Calu3 (cell line): Measurements from ENCODE around the gene ERC2. TPM values are rescaled to one million over a fixed set of nuclear protein-coding genes. Genes with fewer than 3 reads are reported as not detected.

Experiments used
- BruUV-seq: library from RNA; stranded (reverse); fragments of 400-500 nt; replicated peaks from 2 replicates; lab custom pipeline; 2021; lab: Mats Ljungman, UMichigan
- CTCF ChIA-PET: fragments of 300-600 bp; sonication (Branson Sonifier 250); formaldehyde crosslinking; loops from one replicate; lab custom pipeline; 2022; ENCODE audit warnings: antibody characterized with exemption; lab: Charles Lee
- DNase-seq: peaks from one replicate; pipeline ENCODE4 v3.0.0; 2022
- H3K27ac Mint-ChIP-seq: one replicate; pipeline ENCODE4 v1.8.0; 2022; ENCODE audit warnings: mixed read lengths; ENCODE audit not compliant: unreplicated experiment
- H3K27me3 Mint-ChIP-seq: one replicate; pipeline ENCODE4 v1.8.0; 2022; ENCODE audit warnings: mixed read lengths; ENCODE audit not compliant: unreplicated experiment
- H3K36me3 Mint-ChIP-seq: one replicate; pipeline ENCODE4 v1.8.0; 2022; ENCODE audit warnings: mild to moderate bottlenecking, moderate library complexity, mixed read lengths; ENCODE audit not compliant: insufficient read depth, unreplicated experiment
- H3K4me1 Mint-ChIP-seq: one replicate; pipeline ENCODE4 v1.8.0; 2022; ENCODE audit warnings: mild to moderate bottlenecking, low read depth, mixed read lengths; ENCODE audit not compliant: unreplicated experiment
- H3K4me3 Mint-ChIP-seq: one replicate; pipeline ENCODE4 v1.8.0; 2022; ENCODE audit warnings: mild to moderate bottlenecking, low read depth, moderate library complexity, mixed read lengths; ENCODE audit not compliant: unreplicated experiment
- H3K9me3 Mint-ChIP-seq: one replicate; pipeline ENCODE4 v1.8.0; 2022; ENCODE audit warnings: low read depth, mixed read lengths; ENCODE audit not compliant: unreplicated experiment
- CTCF ChIP-seq: fragments of 200-600 bp; IDR thresholded peaks from one replicate; pipeline ENCODE4 v1.8.0; 2022; ENCODE audit warnings: antibody characterized with exemption; ENCODE audit not compliant: unreplicated experiment
- intact Hi-C: fragments of 100-400 bp; cut with micrococcal nuclease; formaldehyde crosslinking; loops from one replicate; pipeline ENCODE4 v1.10.0; 2022; ENCODE audit not compliant: unreplicated experiment
- total RNA-seq: library from RNA; stranded (reverse); gene quantifications from 2 replicates; pipeline ENCODE4 v1.2.3, GENCODE V29; 2022

Gene ERC2
- total RNA-seq, 1 experiment from 2014 or later: 0.73 TPM

- no peak for DNase-seq
Observed at GRCh38 chr3:55611121-55611520, 857.1 kb downstream of the ERC2 start.

GRCh38 chr3:55609230-55609827 is 858.9 kb downstream of the ERC2 start:
- CTCF ChIA-PET: no interaction called here
- no peak overlapping the region for H3K4me3 Mint-ChIP-seq
- no TSS peak for BruUV-seq
- no peaks in the 10 kb centered on the region for H3K4me1 Mint-ChIP-seq
- H3K36me3 Mint-ChIP-seq: no peaks in the 10 kb centered on the region
- H3K9me3 Mint-ChIP-seq: no peaks in the 10 kb centered on the region
- no peak for TF ChIP-seq CTCF
- no peak for DNase-seq
- no peaks in the 10 kb centered on the region for H3K27me3 Mint-ChIP-seq
- no peak overlapping the region for H3K27ac Mint-ChIP-seq
- intact Hi-C loops: no loop called here

More at GRCh38 chr3:55611121-55611520, 857.1 kb downstream of the ERC2 start:
- intact Hi-C loops: no loop called here
- H3K4me3 Mint-ChIP-seq: no peak overlapping the region
- H3K36me3 Mint-ChIP-seq: no peaks in the 10 kb centered on the region
- no peak overlapping the region for H3K27ac Mint-ChIP-seq
- no peaks in the 10 kb centered on the region for H3K27me3 Mint-ChIP-seq
- CTCF ChIA-PET: no interaction called here
- no peaks in the 10 kb centered on the region for H3K9me3 Mint-ChIP-seq
- BruUV-seq: no TSS peak
- H3K4me1 Mint-ChIP-seq: no peaks in the 10 kb centered on the region
- TF ChIP-seq CTCF: no peak

DNA sequence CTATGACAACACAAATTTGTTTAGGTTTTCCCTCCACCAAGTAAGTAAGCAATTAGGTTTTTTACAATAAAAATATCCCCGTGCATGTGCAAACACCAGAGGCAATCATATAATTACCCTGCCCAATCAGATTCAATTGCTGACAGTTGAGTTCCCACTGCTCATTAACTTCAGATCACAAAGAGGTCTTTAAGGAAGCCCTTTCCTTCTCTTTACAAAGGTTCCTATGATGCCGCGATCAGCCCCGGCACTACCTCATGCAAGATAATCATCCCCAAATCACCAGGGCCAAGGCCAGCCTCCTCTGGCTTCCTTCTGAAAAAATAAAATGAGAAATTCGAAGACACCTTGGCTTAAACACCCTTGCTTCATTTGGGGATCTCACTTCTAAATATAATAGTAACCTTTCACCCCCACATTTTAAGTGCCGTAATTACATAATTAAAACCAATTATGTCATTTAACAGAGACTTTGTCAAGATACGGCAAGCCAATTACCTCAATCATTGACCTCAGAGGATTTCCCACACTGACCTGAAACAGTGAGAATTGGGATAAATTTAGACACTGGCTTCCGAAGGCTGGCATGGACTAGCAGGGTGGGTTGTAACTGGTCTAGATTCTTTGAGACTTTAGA is 859.8 kb downstream of the ERC2 start:
- Mint-ChIP-seq H3K27me3 (no peaks in the 10 kb centered on the region), H3K4me1 (no peaks in the 10 kb centered on the region), H3K36me3 (no peaks in the 10 kb centered on the region), H3K4me3 (no peak overlapping the region), H3K9me3 (no peaks in the 10 kb centered on the region), H3K27ac (no peak overlapping the region)
- intact Hi-C loops: no loop called here
- TF ChIP-seq CTCF: no peak
- no peak for DNase-seq
- no TSS peak for BruUV-seq
- CTCF ChIA-PET: no interaction called here

- H3K27me3 Mint-ChIP-seq: no peaks in the 10 kb centered on the region
- no peak for DNase-seq
- H3K27ac Mint-ChIP-seq: no peak overlapping the region
- no TSS peak for BruUV-seq
- no peaks in the 10 kb centered on the region for H3K9me3 Mint-ChIP-seq
- intact Hi-C loops: no loop called here
- H3K4me1 Mint-ChIP-seq: no peaks in the 10 kb centered on the region
- CTCF ChIA-PET: no interaction called here
- no peaks in the 10 kb centered on the region for H3K36me3 Mint-ChIP-seq
- no peak overlapping the region for H3K4me3 Mint-ChIP-seq
- TF ChIP-seq CTCF: no peak
Observed at GRCh38 chr3:55607844-55608243, 860.4 kb downstream of the ERC2 start.
